ENCODE results near the gene VIPAS39. TPM values are rescaled to one million over a fixed set of nuclear protein-coding genes. Genes with fewer than 3 reads are reported as not detected.

VIPAS39 gene
- total RNA-seq = 20.2 and 20.3 TPM in 2 replicates

DNA sequence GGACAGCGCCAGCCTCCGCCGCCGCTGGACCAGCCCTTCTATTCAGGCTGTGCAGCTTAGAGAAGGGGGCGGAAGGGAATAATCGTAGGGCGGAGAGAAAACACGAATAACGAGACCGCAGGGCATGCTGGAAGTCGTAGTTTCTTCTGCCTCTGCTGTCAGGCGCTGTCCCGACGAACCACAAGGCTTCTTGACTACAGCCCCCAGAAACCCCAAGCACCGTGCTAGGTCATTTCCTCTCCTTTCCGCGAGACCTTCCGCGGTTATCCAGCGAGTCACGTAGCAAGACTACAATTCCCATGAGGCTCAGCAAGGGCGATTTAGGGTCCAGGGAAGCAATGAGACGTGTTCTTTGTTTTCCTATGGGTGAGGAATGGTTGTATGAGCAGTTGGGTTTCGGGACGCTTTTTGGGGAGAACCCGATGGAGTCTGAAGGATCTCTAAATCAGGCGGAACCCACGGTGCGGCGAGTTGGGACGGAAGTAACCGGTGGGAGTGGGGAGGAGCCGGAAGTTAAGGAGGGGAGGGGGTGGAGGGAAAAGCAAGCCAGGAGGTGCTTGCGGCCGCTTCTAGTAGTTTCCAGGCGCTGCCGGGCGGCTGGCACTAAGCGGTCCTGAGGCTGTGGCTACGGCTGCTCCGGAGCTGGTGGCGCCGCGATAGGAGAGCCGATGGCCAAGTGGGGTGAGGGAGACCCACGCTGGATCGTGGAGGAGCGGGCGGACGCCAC, at the start of gene VIPAS39, which contains the start of gene AHSA1:
Gene VIPAS39, minus strand, starts transcription at position 80 of the 727 bp plus-strand sequence. CDS start 3,499 bp downstream, outside the sequence.
Gene AHSA1, plus strand, starts transcription at position 572 of the 727 bp plus-strand sequence. Its CDS starts 97 bp downstream, at position 669.

DNA sequence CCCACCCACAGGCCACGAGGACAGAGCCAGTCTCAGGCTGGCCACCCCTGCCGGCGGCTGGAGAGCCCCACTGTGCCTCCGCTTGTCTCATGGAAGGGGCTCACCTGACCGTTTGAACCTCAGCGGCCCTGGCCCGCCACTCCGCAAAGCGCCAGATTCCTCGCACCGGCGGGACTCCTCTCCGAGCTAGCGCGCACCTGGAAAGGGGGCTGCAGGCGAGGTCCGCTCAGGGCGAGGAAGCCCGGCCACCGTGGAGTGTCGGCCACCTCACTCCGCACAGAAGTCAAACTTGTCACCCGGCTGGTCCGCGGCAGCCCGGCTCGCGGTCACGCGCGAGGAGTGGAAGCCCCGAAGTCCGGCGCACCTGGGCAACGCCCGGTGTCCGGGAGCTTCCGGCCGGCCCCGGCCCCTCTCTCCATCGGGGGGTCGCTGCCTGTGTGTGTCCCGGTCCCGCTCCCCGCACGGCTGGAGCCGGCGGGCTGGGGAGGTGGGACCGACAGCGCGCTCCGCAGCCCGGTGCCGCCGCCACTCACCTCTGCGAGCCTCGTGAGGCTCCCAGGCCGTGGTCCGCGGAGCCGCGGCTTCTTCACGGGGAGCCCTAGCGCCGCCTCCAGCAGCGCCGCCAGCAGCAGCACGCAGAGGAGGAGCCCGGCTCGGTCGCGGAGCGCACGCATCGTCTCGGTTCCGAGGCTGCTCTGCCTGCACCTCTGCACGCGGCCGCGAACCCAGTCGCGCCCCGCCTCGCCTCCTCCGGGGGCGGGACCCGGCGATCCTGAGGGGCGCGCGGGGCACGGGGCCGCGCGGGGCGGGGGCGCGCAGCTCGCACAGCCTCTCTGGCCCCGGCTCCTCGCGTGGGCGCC, 40.9 kb upstream of the VIPAS39 start, which contains the start of gene ISM2:
Gene ISM2, minus strand, starts transcription at position 697 of the 860 bp plus-strand sequence. Its CDS starts 23 bp downstream, at position 674.

DNA sequence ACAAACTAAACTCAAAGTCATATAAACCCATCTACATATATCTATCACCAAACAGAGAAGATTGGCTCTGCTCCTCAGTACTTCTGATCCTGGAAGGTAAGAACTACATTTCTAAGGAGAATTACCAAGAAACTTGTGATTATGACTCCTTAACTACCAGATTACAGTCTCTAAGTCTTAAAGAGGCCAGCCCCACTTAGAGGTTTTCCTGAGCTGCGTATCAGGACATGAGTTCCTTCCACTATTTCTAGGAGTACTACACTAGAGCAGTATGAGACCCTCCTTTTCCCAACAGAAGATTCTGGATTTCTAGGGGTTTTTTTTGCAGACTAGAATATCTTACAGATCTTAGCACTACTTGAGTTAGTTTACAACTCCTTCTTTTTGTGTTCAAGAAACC, 34.0 kb downstream of the VIPAS39 start, which contains the start of gene NOXRED1:
Gene NOXRED1, minus strand, starts transcription at position 101 of the 400 bp plus-strand sequence. CDS start 634 bp downstream, outside the sequence.

DNA sequence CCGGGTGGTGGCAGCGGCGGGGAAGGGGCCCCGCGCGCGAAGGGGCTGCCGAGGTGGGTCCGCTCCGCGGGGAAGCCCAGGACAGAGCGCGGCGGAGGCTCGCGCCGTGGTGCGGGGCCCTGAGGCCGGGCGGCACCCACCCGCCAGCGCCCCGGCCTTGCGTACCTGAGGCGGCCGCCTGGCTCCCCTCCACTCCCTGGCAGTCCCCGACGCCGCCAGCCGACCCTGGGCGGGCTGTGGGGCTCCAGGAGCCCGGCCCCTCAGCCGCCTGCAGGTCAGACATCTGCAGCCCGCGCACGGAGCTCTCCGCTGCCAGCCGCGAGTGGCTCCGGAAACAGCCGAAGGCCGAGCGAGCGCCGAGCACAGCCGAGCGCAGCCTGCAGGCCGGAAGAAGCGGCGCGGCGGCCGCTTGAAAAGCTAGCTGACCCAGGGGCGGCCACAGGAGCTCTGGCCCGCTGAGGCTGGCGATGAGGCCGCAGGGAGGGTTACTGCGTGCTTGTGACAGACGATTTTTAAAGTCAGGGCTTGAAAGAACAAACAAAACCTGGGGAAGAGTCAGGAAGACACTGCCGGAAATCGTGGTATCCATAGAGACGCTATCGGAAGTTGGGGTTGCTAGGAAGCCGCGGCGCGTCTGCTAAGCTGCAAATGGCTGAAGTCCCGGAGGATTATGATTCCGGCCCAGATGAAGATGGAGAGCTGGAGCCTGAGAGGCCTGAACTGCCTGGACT, 80.5 kb downstream of the VIPAS39 start, which contains the start of the genes SAMD15 and TMED8:
Gene SAMD15, plus strand, starts transcription at position 609 of the 731 bp plus-strand sequence. Its CDS starts 40 bp downstream, at position 649.
Gene TMED8, minus strand, starts transcription at position 324 of the 731 bp plus-strand sequence. Its CDS starts 41 bp downstream, at position 283.

Other genes with a start within 250 kb of the VIPAS39 start
- gene NGB, start 186.4 kb downstream of the VIPAS39 start, total RNA-seq = 0.07 TPM in 1 of 2 replicates, not detected in the other
- gene POMT2, start 136.7 kb downstream of the VIPAS39 start, total RNA-seq = 11.6 and 20.7 TPM in 2 replicates
- gene GSTZ1, start 136.6 kb downstream of the VIPAS39 start, total RNA-seq = 19.6 and 42.4 TPM in 2 replicates
- gene TMED8, start 80.5 kb downstream of the VIPAS39 start, total RNA-seq = 8.5 and 12.2 TPM in 2 replicates
- gene SAMD15, start 80.2 kb downstream of the VIPAS39 start, total RNA-seq = under 0.01 and 0.21 TPM in 2 replicates
- gene NOXRED1, start 34.1 kb downstream of the VIPAS39 start, total RNA-seq = 0.34 and 0.50 TPM in 2 replicates
- 129 and 186 TPM in 2 replicates for gene AHSA1, start 492 bp upstream of the VIPAS39 start, total RNA-seq
- gene ISM2, start 41.2 kb upstream of the VIPAS39 start, total RNA-seq = under 0.01 and 0.07 TPM in 2 replicates
- 22.9 and 38.2 TPM in 2 replicates for gene SPTLC2, start 159.0 kb upstream of the VIPAS39 start, total RNA-seq

Measured in nasal cavity respiratory epithelium epithelial cell of viscerocranial mucosa (primary cell).